Left lung (tissue), 10 donors: ENCODE measurements around the gene FGFR3. TPM values are rescaled to one million over a fixed set of nuclear protein-coding genes. Genes with fewer than 3 reads are reported as not detected.

Source experiments
- ATAC-seq: fragments of 200-7000 bp; cut with Tn5 transposase; one replicate; pipeline ENCODE4 v1.9.1; 2020; ENCODE audit warnings: moderate library complexity
- DNase-seq, 4 donors: peaks; one replicate each; pipeline ENCODE4 v3.0.0-alpha.2; 2013 to 2020
- H3K27ac ChIP-seq, 2 donors: fragments of 200-600 bp; sonication (generic) in 1 of 2; one replicate each; pipeline versions ENCODE4 v1.5.0 to v1.8.0; 2020 to 2021
- H3K27me3 ChIP-seq, 2 donors: fragments of 200-600 bp; sonication (generic) in 1 of 2; one replicate each; pipeline versions ENCODE4 v1.5.0 to v1.8.0; 2020 to 2021
- H3K36me3 ChIP-seq, 2 donors: fragments of 200-600 bp; sonication (generic) in 1 of 2; one replicate each; pipeline versions ENCODE4 v1.5.0 to v1.8.0; 2020 to 2021
- H3K4me1 ChIP-seq, 2 donors: fragments of 200-600 bp; one replicate each; pipeline ENCODE4 v1.8.0; 2021
- H3K4me3 ChIP-seq, 2 donors: fragments of 200-600 bp; sonication (generic) in 1 of 2; one replicate each; pipeline versions ENCODE4 v1.5.0 to v1.8.0; 2020 to 2021; ENCODE audit warnings: mild to moderate bottlenecking in 1 of 2
- H3K9me3 ChIP-seq, 2 donors: fragments of 200-600 bp; sonication (generic) in 1 of 2; one replicate each; pipeline versions ENCODE4 v1.5.0 to v1.8.0; 2020 to 2021
- CTCF ChIP-seq, 2 donors: fragments of 200-600 bp; sonication (generic) in 1 of 2; IDR thresholded peaks; one replicate each; pipeline versions ENCODE4 v1.5.0 to v1.8.0; 2021; ENCODE audit warnings: antibody characterized with exemption in 2 of 2
- intact Hi-C, 2 donors: fragments of 100-400 bp; cut with DNase I; formaldehyde crosslinking; loops; one replicate each; pipeline versions ENCODE4 v1.11.2 to v1.14.2; 2022
- polyA plus RNA-seq, 6 donors: library from polyadenylated mRNA; unstranded; fragments of 120-200 nt; gene quantifications; one replicate each; pipeline ENCODE4 v1.2.1, GENCODE V29; 2013; ENCODE audit not compliant: insufficient read length in 6 of 6
- total RNA-seq, 2 donors: library from RNA; stranded (reverse); fragmentation: NEBNext Ultra II Directional; extraction: Animal tissue kit (Norgen Biotek cat#: 25700); gene quantifications; one replicate each; pipeline ENCODE4 v1.2.1, GENCODE V29; 2021
- donor health status: DM: no; HTN: yes; CAD: no.
- donor health status: DM: no; HTN: no; CAD: no.

FGFR3 gene
- total and polyA plus RNA-seq, 8 donors = 10.8 to 134 (median 90.4) TPM

- DNase-seq (no peak), ATAC-seq (no peak)
- Histone ChIP-seq H3K36me3 (peaks cover 0 to 5% of the 10 kb centered on the region in 2 donors), H3K9me3 (no peaks in the 10 kb centered on the region), H3K4me1 (no peaks in the 10 kb centered on the region), H3K27ac (no peak overlapping the region), H3K27me3 (no peaks in the 10 kb centered on the region), H3K4me3 (no peak overlapping the region)
- no peak for TF ChIP-seq CTCF (IDR thresholded peaks at IDR 0.05)
- intact Hi-C loops = no loop called here
Observed at GRCh38 chr4:1806596-1807331, 13.7 kb downstream of the FGFR3 start.

DNA sequence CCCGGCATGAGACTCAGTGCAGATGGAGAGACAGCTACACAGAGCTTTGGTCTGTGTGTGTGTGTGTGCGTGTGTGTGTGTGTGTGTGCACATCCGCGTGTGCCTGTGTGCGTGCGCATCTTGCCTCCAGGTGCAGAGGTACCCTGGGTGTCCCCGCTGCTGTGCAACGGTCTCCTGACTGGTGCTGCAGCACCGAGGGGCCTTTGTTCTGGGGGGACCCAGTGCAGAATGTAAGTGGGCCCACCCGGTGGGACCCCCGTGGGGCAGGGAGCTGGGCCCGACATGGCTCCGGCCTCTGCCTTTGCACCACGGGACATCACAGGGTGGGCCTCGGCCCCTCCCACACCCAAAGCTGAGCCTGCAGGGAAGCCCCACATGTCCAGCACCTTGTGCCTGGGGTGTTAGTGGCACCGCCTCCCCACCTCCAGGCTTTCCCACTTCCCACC lies 14.3 kb downstream of the FGFR3 start:
- intact Hi-C loops = no loop called here
- Histone ChIP-seq H3K27ac (no peak overlapping the region), H3K9me3 (no peaks in the 10 kb centered on the region), H3K36me3 (peaks cover 0 to 7% of the 10 kb centered on the region in 2 donors), H3K4me1 (no peaks in the 10 kb centered on the region), H3K4me3 (no peak overlapping the region), H3K27me3 (no peaks in the 10 kb centered on the region)
- DNase-seq (no peak), ATAC-seq (no peak)
- TF ChIP-seq CTCF (IDR thresholded peaks at IDR 0.05) = no peak

DNA sequence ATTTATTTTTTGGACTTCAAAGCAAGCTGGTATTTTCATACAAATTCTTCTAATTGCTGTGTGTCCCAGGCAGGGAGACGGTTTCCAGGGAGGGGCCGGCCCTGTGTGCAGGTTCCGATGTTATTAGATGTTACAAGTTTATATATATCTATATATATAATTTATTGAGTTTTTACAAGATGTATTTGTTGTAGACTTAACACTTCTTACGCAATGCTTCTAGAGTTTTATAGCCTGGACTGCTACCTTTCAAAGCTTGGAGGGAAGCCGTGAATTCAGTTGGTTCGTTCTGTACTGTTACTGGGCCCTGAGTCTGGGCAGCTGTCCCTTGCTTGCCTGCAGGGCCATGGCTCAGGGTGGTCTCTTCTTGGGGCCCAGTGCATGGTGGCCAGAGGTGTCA lies 15.3 kb downstream of the FGFR3 start:
- H3K27ac ChIP-seq = no peak overlapping the region
- DNase-seq = no peak
- H3K4me3 ChIP-seq = no peak overlapping the region
- peaks cover 0 to 17% of the 10 kb centered on the region in 2 donors for H3K36me3 ChIP-seq
- H3K27me3 ChIP-seq = no peaks in the 10 kb centered on the region
- H3K4me1 ChIP-seq = no peaks in the 10 kb centered on the region
- intact Hi-C loops = no loop called here
- no peak for TF ChIP-seq CTCF (IDR thresholded peaks at IDR 0.05)
- no peak for ATAC-seq
- H3K9me3 ChIP-seq = no peaks in the 10 kb centered on the region

- DNase-seq = no peak
- intact Hi-C loops = no loop called here
- no peak for ATAC-seq
- H3K9me3 ChIP-seq = no peaks in the 10 kb centered on the region
- peaks cover 0 to 24% of the 10 kb centered on the region in 2 donors for H3K36me3 ChIP-seq
- H3K27ac ChIP-seq = no peak overlapping the region
- TF ChIP-seq CTCF (IDR thresholded peaks at IDR 0.05) = no peak
- H3K4me3 ChIP-seq = no peak overlapping the region
- no peaks in the 10 kb centered on the region for H3K4me1 ChIP-seq
- H3K27me3 ChIP-seq = no peaks in the 10 kb centered on the region
Observed at GRCh38 chr4:1808851-1809753, 16.0 kb downstream of the FGFR3 start.
